Panc1 (cell line): ENCODE results near the gene PRPF40B. TPM values are rescaled to one million over a fixed set of nuclear protein-coding genes. Genes with fewer than 3 reads are reported as not detected.

Experiments used
- ATAC-seq: fragments of 200-7000 bp; cut with Tn5 transposase; 2 replicates; pipeline ENCODE4 v1.9.1; 2020; ENCODE audit warnings: mild to moderate bottlenecking, moderate library complexity
- BruUV-seq: library from RNA; stranded (reverse); fragments of 400-500 nt; replicated peaks from 2 replicates; lab custom pipeline; 2021; lab: Mats Ljungman, UMichigan
- CTCF ChIA-PET: fragments of 300-600 bp; sonication (Branson Sonifier 250); formaldehyde crosslinking; loops from one replicate; lab custom pipeline; 2022; ENCODE audit warnings: antibody characterized with exemption; lab: Charles Lee
- POLR2A ChIA-PET: fragments of 300-600 bp; sonication (Branson Sonifier 250); formaldehyde crosslinking; loops from one replicate; lab custom pipeline; 2022; ENCODE audit warnings: antibody characterized with exemption; lab: Charles Lee
- DNase-seq: peaks from one replicate; pipeline ENCODE4 v3.0.0-alpha.2; 2010; ENCODE audit warnings: low read depth, low spot score
- H3K27ac ChIP-seq: 2 replicates; pipeline ENCODE4 v1.5.1; 2011; ENCODE audit warnings: mild to moderate bottlenecking, low read length, inconsistent platforms
- H3K27me3 ChIP-seq: fragments of 200-500 bp; sonication (Bioruptor generic); 2 replicates; pipeline ENCODE4 v1.6.0; 2014; ENCODE audit warnings: low read length, inconsistent platforms; ENCODE audit not compliant: control insufficient read depth, insufficient read depth
- H3K36me3 ChIP-seq: fragments of 200-500 bp; sonication (Bioruptor generic); 2 replicates; pipeline ENCODE4 v1.5.1; 2014; ENCODE audit warnings: inconsistent platforms, mild to moderate bottlenecking, low read length, moderate library complexity; ENCODE audit not compliant: control insufficient read depth, insufficient read depth
- H3K4me1 ChIP-seq: 2 replicates; pipeline ENCODE4 v1.5.1; 2011; ENCODE audit warnings: inconsistent platforms, mild to moderate bottlenecking, low read length, moderate library complexity; ENCODE audit not compliant: control insufficient read depth, insufficient read depth
- H3K4me3 ChIP-seq, 2 experiments: 2 replicates each; pipeline ENCODE4 v1.5.1; 2011 to 2012; ENCODE audit warnings: low read depth in 2 of 2, low read length in 2 of 2, mild to moderate bottlenecking in 2 of 2, inconsistent platforms in 1 of 2, moderate library complexity in 1 of 2
- H3K9me3 ChIP-seq: fragments of 200-500 bp; sonication (Bioruptor generic); 2 replicates; pipeline ENCODE4 v1.5.1; 2014; ENCODE audit warnings: low read depth, mild to moderate bottlenecking, inconsistent platforms, low read length, moderate library complexity; ENCODE audit not compliant: control insufficient read depth, insufficient read depth
- CTCF ChIP-seq: fragments of 450-650 bp; IDR thresholded peaks from 2 replicates; pipeline ENCODE4 v1.5.1; 2017; ENCODE audit warnings: mild to moderate bottlenecking
- POLR2AphosphoS5 ChIP-seq: IDR thresholded peaks from 2 replicates; pipeline ENCODE4 v1.6.1; 2012; ENCODE audit warnings: mild to moderate bottlenecking, low read depth, low read length, moderate library complexity
- REST ChIP-seq, 2 experiments: IDR thresholded peaks; 2 replicates each; pipeline ENCODE4 v1.6.1; 2011 to 2012; ENCODE audit warnings: low read depth in 2 of 2, control low read depth in 1 of 2, low read length in 1 of 2, mild to moderate bottlenecking in 1 of 2, moderate library complexity in 1 of 2; ENCODE audit not compliant: insufficient read depth in 1 of 2
- SIN3A ChIP-seq: IDR thresholded peaks from 2 replicates; pipeline ENCODE4 v1.6.1; 2012; ENCODE audit warnings: low read depth, mild to moderate bottlenecking, low read length, moderate library complexity, borderline replicate concordance; ENCODE audit not compliant: insufficient read depth
- TCF7L2 ChIP-seq: IDR thresholded peaks from 2 replicates; pipeline ENCODE4 v1.6.1; 2011; ENCODE audit warnings: mild to moderate bottlenecking, low read depth, low read length, inconsistent platforms
- in situ Hi-C: cut with HindIII; loops from 2 replicates; pipeline ENCODE4 v1.10.0; 2016; ENCODE audit warnings: low sequenced_read_pairs, low pct_unique_long_range_greater_than_20kb
- intact Hi-C: fragments of 100-400 bp; cut with micrococcal nuclease; formaldehyde crosslinking; loops from one replicate; pipeline ENCODE4 v1.10.0; 2022; ENCODE audit not compliant: unreplicated experiment
- total RNA-seq: library from RNA; stranded (reverse); gene quantifications from one replicate; pipeline ENCODE4 v1.2.1, GENCODE V29; 2021; ENCODE audit not compliant: unreplicated experiment

Gene PRPF40B
- total RNA-seq, 1 experiment from 2014 or later, result 26.3 TPM

- Histone ChIP-seq H3K4me3 (no peak overlapping the region), H3K27me3 (peaks cover 2% of the 10 kb centered on the region; the same call in 1 of the 2 replicates), H3K27ac (no peak overlapping the region), H3K4me1 (peaks cover 2% of the 10 kb centered on the region), H3K36me3 (no peaks in the 10 kb centered on the region), H3K9me3 (no peaks in the 10 kb centered on the region)
- no peak for DNase-seq
- intact Hi-C loops, result no loop called here
- ChIA-PET POLR2A (no interaction called here), CTCF (no interaction called here)
- no peak for TF ChIP-seq POLR2AphosphoS5
- TF ChIP-seq REST (IDR thresholded peaks at IDR 0.05; ENCODE audit: insufficient read depth in 1 of 2, low read depth in 2 of 2, low read length in 1 of 2), result no peak
- TF ChIP-seq SIN3A, result no peak
- TF ChIP-seq TCF7L2, result no peak
- no peak for TF ChIP-seq CTCF
- in situ Hi-C loops, result no loop called here
- no peak for ATAC-seq
- no TSS peak for BruUV-seq
Measured at GRCh38 chr12:49616533-49617219, 6.7 kb upstream of the PRPF40B start.

GRCh38 chr12:49618576-49618975, 4.8 kb upstream of the PRPF40B start:
- no peak for DNase-seq
- Histone ChIP-seq H3K4me1 (peaks cover 9% of the 10 kb centered on the region), H3K4me3 (no peak overlapping the region), H3K27me3 (peaks cover 2% of the 10 kb centered on the region; the same call in 1 of the 2 replicates), H3K27ac (no peak overlapping the region), H3K9me3 (no peaks in the 10 kb centered on the region), H3K36me3 (no peaks in the 10 kb centered on the region)
- in situ Hi-C loops (no loop called here), intact Hi-C loops (no loop called here)
- ATAC-seq, result no peak
- CTCF ChIA-PET, result no interaction called here
- POLR2A ChIA-PET, result no interaction called here
- TF ChIP-seq REST (IDR thresholded peaks at IDR 0.05; ENCODE audit: insufficient read depth in 1 of 2, low read depth in 2 of 2, low read length in 1 of 2), result no peak
- TF ChIP-seq SIN3A, result no peak
- TF ChIP-seq CTCF, result no peak
- TF ChIP-seq TCF7L2, result no peak
- no peak for TF ChIP-seq POLR2AphosphoS5
- BruUV-seq, result no TSS peak
